Left ventricle myocardium inferior (tissue), 1 donor: ENCODE results near the gene RFTN2. TPM values are rescaled to one million over a fixed set of nuclear protein-coding genes. Genes with fewer than 3 reads are reported as not detected.
"Not testable (repeated sequence)": the region's sequence is repeated elsewhere in the genome, so short reads cannot be mapped to it uniquely, and the experiment has no call there.

ENCODE experiments used
- DNase-seq: peaks from one replicate; pipeline ENCODE4 v3.0.0-alpha.2; 2020
- H3K27ac ChIP-seq: fragments of 200-600 bp; replicated peaks from 2 replicates; pipeline ENCODE4 v1.8.0; 2021
- H3K27me3 ChIP-seq: fragments of 200-600 bp; 2 replicates; pipeline ENCODE4 v1.8.0; 2021; ENCODE audit warnings: low read depth
- H3K36me3 ChIP-seq: fragments of 200-600 bp; 2 replicates; pipeline ENCODE4 v1.8.0; 2021
- H3K4me1 ChIP-seq: fragments of 200-600 bp; 2 replicates; pipeline ENCODE4 v1.8.0; 2021
- H3K4me3 ChIP-seq: fragments of 200-600 bp; 2 replicates; pipeline ENCODE4 v1.8.0; 2021; ENCODE audit warnings: mild to moderate bottlenecking, moderate library complexity
- H3K9me3 ChIP-seq: fragments of 200-600 bp; replicated peaks from 2 replicates; pipeline ENCODE4 v1.8.0; 2021
- intact Hi-C: fragments of 100-400 bp; cut with micrococcal nuclease; formaldehyde crosslinking; loops from one replicate; pipeline ENCODE4 v1.11.0; 2022
- total RNA-seq: library from RNA; stranded (reverse); fragmentation: NEBNext Ultra II Directional; extraction: Animal tissue kit (Norgen Biotek cat#: 25700); gene quantifications from one replicate; pipeline ENCODE4 v1.2.1, GENCODE V29; 2021
- TF ChIP-seq, protein P1 (sequence below): fragments of 200-600 bp; IDR thresholded peaks from 2 replicates; pipeline ENCODE4 v1.8.0; 2021; ENCODE audit warnings: antibody characterized with exemption, mild to moderate bottlenecking, borderline replicate concordance
- donor health status: DM: no; HTN: yes; CAD: no; lungs with severe emphysema.

RFTN2 gene
- total RNA-seq, 1 donor from 2014 or later, result 5.6 TPM

DNA sequence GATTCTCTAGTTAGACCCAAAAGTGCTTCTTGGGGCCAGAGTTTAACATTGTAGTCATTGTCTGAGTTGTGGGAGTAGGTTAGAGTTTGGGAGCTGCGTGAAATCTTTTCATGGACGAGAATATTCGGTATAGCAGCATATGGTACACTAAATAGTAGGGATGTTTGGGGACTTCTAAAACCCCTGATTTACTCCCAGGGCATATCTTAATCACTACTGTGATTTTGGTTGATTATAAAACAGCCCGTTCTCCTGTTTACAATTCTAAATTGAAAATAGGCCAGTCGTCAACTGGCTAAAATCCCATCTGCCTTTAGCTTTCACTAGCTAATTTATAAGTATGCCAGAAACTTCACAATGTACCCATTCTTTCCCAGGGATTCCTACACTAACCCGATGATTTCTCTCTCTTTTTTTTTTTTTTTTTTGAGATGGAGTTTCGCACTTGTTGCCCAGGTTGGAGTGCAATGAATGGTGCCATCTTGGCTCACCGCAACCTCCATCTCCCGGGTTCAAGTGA, 115.2 kb downstream of the RFTN2 start:
- intact Hi-C loops, result no loop called here
- H3K27ac ChIP-seq, result no peak overlapping the region

DNA sequence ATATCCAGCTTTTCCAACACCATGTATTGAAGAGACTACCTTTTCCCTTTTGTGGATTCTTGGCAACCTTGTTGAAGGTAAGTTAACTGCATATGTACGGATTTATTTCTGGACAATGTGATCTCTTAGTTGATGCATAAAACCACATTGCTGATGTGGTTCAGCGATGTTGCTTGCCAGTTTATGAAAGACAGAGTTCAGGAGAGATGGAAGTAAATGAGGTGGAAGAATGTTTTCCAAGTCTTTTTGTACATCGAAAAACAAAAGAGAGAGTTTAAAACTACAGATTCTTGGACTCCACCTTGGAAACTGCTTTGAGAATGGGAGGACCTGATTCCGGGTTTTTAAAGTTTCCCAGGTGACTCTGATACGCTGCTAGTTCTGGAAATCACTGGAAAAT, 115.7 kb downstream of the RFTN2 start:
- no peak for DNase-seq
- Histone ChIP-seq H3K9me3 (peaks cover 5% of the 10 kb centered on the region), H3K27ac (no peak overlapping the region), H3K27me3 (no peaks in the 10 kb centered on the region), H3K36me3 (peaks cover 5% of the 10 kb centered on the region), H3K4me1 (peaks cover 11% of the 10 kb centered on the region), H3K4me3 (no peak overlapping the region)
- TF ChIP-seq, protein P1, sequence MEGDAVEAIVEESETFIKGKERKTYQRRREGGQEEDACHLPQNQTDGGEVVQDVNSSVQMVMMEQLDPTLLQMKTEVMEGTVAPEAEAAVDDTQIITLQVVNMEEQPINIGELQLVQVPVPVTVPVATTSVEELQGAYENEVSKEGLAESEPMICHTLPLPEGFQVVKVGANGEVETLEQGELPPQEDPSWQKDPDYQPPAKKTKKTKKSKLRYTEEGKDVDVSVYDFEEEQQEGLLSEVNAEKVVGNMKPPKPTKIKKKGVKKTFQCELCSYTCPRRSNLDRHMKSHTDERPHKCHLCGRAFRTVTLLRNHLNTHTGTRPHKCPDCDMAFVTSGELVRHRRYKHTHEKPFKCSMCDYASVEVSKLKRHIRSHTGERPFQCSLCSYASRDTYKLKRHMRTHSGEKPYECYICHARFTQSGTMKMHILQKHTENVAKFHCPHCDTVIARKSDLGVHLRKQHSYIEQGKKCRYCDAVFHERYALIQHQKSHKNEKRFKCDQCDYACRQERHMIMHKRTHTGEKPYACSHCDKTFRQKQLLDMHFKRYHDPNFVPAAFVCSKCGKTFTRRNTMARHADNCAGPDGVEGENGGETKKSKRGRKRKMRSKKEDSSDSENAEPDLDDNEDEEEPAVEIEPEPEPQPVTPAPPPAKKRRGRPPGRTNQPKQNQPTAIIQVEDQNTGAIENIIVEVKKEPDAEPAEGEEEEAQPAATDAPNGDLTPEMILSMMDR, result no peak
- intact Hi-C loops, result no loop called here

More for the DNA sequence above, 115.2 kb downstream of the RFTN2 start:
- Histone ChIP-seq H3K9me3 (peaks cover 5% of the 10 kb centered on the region), H3K4me1 (peaks cover 11% of the 10 kb centered on the region), H3K4me3 (no peak overlapping the region), H3K27me3 (no peaks in the 10 kb centered on the region), H3K36me3 (peaks cover under 1% of the 10 kb centered on the region)
- TF ChIP-seq, protein P1, result no peak
- no peak for DNase-seq

DNA sequence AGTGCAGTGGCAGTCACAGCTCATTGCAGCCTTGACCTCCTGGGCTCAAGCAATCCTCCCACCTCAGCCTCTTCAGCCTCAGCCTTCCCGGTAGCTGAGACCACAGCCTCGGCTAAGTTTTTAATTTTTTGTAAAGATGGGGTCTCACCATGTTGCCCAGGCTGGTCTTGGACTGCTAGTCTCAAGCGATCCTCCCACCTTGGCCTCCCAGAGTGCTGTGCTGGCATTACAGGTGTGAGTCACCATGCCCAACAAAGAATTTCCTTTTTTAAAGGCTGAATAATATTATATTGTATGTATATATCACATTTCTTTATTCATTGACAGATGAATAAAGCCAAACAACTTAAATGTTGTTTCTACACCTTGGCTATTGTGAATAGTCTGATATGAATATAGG, 117.0 kb downstream of the RFTN2 start:
- no peak overlapping the region for H3K4me3 ChIP-seq
- intact Hi-C loops, result no loop called here
- TF ChIP-seq, protein P1, result no peak
- H3K4me1 ChIP-seq, result peaks cover 11% of the 10 kb centered on the region
- no peaks in the 10 kb centered on the region for H3K27me3 ChIP-seq
- DNase-seq, result no peak
- H3K27ac ChIP-seq, result no peak overlapping the region
- H3K9me3 ChIP-seq, result no peaks in the 10 kb centered on the region
- peaks cover 18% of the 10 kb centered on the region for H3K36me3 ChIP-seq

DNA sequence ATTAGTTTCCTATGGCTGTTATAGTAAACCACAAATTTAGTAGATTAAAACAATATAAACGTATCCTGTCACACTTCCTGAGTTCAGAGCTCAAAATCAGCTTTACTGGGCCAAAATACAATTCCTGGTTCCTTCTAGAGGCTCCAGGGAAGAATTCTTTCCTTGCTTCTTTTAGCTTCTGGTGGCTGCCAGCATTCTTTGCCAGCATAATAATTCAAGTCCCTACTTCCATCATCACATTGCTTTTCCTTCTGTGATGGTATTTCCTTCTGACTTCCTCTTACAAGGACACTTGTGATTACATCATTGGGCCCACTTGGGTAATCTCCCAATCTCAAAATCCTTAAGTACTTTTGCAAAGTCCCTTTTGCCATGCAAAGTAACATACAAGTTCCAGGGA, 118.9 kb downstream of the RFTN2 start:
- Histone ChIP-seq H3K4me3 (no peak overlapping the region), H3K27me3 (no peaks in the 10 kb centered on the region), H3K27ac (peak overlapping the region; percentile 47), H3K36me3 (peaks cover 35% of the 10 kb centered on the region), H3K4me1 (peaks cover 11% of the 10 kb centered on the region), H3K9me3 (no peaks in the 10 kb centered on the region)
- TF ChIP-seq, protein P1, result no peak
- intact Hi-C loops, result no loop called here
- DNase-seq, result no peak

DNA sequence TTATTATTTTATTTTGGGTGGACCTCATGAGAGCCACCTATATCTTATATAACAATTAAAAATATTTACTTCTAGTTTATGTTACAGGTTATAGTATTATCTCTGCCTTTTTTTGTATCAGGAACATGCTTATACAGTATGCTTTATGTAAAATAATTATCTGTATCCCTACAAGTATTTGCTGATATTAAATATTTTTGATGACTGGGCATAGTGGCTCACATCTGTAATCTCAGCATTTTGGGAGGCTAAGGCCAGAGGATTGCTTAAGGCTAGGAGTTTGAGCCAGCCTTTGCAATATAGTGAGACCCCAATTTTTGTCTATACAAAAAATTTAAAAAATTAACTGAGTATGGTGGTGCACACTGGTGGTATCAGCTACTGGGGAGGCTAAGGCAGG, 119.9 kb downstream of the RFTN2 start:
- Histone ChIP-seq H3K27ac (peak overlapping the region; percentile 47), H3K4me3 (no peak overlapping the region)
- DNase-seq, result no peak

DNA sequence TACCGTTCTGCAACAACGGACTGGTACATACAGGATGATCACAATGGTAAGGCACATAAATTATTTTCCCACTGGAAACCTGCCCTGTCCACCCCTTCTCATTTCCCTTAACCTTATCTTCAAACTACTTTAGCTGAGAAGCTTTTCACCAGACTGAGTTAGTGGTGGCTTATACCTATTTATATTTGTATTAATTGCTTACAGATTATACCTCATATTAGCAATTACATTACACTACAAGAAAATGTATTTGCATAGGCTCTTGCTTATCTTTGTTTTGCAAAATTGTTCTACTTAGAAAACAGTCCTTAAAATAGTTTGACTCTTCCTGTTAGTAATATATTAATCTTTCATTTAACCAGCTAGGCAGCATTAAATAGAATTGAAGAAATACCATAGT, 124.1 kb downstream of the RFTN2 start:
- H3K27ac ChIP-seq, intact Hi-C loops, H3K9me3 ChIP-seq, DNase-seq, H3K4me3 ChIP-seq, H3K27me3 ChIP-seq, H3K4me1 ChIP-seq: not testable (repeated sequence)
- H3K36me3 ChIP-seq, result peaks cover 71% of the 10 kb centered on the region

More for the DNA sequence above, 119.9 kb downstream of the RFTN2 start:
- TF ChIP-seq, protein P1, result no peak
- intact Hi-C loops, result no loop called here
- H3K9me3 ChIP-seq, result no peaks in the 10 kb centered on the region
- H3K36me3 ChIP-seq, result peaks cover 45% of the 10 kb centered on the region
- peaks cover 11% of the 10 kb centered on the region for H3K4me1 ChIP-seq
- no peaks in the 10 kb centered on the region for H3K27me3 ChIP-seq
